ENCODE data around the gene CEACAM19.
"Not testable (repeated sequence)": the region's sequence is repeated elsewhere in the genome, so short reads cannot be mapped to it uniquely, and the experiment has no call there.

The CEACAM19 gene

DNA sequence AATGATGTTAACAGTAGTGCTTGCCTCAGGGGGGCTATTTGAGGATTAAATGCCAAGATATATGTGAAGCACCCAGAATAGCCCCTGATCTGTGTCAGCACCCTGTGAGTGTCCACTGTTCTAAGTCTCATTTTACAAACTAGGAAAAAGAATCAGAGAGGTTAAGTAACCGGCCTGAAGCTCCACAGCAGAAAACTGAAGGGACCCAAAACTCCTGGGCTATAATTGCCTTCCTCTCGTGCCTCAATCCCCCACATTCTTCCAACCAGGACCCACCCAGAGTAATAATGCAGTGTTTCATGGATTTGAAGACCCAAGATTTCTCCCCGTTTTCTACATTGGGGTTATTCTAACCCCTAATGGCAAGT is 25.2 kb upstream of the CEACAM19 start:
- no peak for DNase-seq

DNA sequence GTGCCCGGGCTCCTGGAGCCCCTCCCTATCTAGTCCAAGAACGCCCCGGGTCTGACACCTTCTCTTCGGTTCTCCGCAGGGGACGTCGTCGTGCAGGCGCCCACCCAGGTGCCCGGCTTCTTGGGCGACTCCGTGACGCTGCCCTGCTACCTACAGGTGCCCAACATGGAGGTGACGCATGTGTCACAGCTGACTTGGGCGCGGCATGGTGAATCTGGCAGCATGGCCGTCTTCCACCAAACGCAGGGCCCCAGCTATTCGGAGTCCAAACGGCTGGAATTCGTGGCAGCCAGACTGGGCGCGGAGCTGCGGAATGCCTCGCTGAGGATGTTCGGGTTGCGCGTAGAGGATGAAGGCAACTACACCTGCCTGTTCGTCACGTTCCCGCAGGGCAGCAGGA is 24.1 kb upstream of the CEACAM19 start:
- no peak for DNase-seq

- DNase-seq = peak; percentile 57
These were observed 22.5 kb upstream of the CEACAM19 start for GRCh38 chr19:44648631-44649251.

DNA sequence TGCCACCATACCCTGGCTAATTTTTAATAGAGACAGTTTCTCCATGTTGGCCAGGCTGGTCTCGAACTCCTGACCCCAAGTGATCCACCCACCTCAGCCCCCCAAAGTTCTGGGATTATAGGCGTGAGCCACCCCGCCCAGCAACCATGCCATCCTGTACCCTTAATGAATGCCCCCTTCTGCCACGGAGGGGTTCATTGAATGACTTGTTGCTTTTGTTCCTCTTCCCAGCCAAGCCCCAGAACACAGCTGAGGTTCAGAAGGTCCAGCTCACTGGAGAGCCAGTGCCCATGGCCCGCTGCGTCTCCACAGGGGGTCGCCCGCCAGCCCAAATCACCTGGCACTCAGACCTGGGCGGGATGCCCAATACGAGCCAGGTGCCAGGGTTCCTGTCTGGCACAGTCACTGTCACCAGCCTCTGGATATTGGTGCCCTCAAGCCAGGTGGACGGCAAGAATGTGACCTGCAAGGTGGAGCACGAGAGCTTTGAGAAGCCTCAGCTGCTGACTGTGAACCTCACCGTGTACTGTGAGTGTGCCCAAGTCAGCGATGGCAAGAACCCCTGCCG is 21.6 kb upstream of the CEACAM19 start:
- no peak for DNase-seq

DNA sequence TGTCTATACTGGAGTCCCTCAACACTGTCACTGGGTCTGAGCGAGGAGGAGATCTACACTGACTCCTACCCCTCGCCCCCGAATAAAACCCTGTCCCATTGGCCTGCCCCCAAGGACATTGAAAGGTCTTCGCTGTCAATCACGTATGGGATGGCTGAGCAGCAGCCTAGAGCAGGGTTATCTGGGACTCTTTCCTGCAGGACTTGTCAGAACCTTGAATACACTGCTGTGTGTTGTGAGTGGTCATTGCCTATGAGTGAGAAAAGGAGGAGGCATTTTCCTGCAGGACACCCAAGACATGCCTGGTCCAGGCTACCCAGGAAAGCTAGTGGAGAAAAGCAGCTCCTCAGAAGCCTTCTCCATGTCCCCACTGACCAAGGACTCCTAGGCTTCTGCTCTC is 17.9 kb upstream of the CEACAM19 start:
- DNase-seq = no peak

DNA sequence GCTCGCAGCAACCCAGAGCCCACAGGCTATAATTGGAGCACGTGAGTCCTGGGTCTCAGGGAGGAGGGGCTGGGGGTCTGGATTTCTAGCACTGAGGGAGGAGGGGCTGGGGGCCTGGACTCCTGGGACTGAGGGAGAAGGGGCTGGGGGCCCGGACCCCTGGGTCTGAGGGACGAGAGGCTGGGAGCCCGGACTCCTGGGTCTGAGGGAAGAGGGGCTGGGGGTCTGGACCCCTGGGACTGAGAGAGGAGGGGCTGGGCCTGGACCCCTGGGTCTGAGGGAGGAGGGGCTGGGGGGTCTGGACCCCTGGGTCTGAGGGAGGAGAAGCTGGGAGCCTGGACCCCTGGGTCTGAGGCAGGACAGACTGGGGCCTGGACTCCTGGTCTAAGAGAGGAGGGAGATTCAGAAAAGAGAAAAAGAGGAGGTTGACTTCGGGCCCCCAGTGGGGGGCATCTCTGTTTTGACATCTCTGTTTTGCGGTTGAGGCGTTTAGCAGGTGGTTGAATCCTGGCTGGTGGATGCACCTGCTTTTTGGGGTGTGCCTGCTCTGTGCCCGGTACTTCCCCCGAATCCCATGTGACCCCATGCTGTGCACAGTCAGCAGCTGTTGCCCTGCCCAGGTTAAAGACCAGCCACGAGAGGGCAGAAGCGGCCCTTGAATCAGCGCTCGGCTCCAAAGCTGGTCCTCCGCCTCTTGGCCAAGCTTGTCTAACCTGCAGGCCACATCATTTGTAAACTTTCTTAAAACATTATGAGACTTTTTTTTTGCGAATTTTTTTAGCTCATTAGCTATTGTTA is 17.1 kb upstream of the CEACAM19 start:
- no peak for DNase-seq

DNA sequence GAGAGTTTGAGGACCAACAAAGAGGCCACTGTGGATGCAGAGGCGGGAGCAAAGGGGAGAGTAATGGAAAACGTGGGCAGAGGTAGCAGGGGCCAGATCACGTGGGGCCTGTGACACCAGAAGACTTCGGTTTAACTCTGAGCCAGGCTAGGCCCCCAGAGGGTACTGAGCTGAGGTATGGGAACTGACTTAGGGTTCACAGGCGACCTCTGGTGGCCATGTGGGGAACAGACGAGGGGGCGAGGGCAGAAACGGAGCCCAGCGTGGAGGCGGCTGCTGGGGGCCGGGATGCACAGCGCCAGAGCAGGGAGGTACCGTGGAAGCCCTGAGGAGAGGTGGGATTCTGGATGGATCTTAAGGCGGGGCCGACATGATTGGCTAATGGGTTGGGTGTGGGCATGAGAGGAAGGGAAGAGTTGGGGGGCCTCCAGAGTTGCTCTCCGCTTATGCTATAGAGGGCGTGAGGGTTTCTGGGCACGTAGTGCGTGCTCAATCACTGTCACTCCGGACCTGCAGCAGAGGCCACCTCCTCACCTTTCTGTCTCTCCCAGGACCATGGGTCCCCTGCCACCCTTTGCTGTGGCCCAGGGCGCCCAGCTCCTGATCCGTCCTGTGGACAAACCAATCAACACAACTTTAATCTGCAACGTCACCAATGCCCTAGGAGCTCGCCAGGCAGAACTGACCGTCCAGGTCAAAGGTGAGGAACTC is 13.9 kb upstream of the CEACAM19 start:
- DNase-seq = peak; percentile 69

DNA sequence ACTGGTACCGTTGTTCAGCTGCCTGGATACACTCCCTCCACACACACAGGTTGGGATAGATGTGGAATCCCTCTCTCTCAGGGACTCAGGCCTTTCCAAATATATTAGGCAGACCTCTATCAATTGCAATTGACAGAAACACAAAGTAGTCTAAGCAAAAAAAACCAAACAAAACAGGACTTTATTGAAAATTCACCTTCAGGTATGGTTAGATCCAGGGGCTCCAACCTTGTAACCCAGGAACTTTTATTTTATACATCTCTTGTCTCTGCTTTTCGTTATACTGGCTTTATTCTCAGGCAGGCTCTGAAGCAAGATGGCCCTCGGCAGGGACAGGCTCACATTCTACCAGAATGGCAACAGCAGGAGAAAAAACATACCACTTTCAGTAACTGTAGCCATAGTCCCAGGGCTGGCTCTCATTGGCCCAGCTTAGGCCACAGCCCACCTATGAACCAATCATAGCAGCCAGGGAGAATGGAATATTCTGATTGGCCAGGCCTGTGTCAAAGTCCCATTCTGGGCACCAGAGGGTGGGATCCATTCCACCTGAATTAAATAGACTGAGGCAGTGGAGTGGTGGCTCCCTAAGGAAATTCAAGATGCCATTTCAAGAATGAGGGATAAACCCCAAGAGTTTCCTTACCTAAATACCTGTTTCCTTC is 13.1 kb upstream of the CEACAM19 start:
- DNase-seq = no peak

GRCh38 chr19:44660081-44660480 is 11.2 kb upstream of the CEACAM19 start:
- DNase-seq = no peak

DNA sequence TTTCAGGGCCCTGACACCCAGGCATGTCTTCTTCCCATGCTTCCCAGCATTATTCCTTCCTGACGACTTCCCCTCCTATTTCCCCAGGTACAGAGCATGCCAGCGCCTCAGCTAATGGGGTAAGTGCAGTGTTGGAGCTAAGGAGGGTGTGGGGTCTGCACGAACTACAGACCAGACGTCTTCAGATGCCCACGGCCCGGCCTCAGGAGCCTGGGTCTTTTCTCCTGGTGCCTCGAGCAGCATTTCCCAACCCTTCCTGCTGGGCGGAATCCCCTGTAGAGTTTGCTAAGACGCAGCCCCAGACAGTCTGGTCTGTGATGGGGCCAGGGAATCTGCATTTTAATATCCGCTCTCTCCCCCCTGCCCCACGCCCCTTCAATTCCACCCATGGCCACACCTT is 10.1 kb upstream of the CEACAM19 start:
- DNase-seq = no peak

DNA sequence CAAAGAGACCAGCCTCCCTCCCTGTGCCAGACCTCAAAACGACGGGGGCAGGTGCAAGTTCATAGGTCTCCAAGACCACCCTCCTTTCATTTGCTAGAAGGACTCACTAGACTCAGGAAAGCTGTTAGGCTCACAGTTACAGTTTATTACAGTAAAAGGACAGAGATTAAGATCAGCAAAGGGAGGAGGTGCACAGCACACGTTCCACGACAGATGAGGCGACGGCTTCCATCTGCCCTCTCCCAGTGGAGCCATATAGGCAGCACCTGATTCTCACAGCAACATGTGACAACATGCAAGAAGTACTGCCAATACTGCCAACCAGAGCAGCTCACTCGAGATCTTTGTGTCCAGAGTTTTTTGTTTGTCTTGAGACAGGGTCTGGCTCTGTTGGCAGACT is 9.4 kb upstream of the CEACAM19 start:
- no peak for DNase-seq

DNA sequence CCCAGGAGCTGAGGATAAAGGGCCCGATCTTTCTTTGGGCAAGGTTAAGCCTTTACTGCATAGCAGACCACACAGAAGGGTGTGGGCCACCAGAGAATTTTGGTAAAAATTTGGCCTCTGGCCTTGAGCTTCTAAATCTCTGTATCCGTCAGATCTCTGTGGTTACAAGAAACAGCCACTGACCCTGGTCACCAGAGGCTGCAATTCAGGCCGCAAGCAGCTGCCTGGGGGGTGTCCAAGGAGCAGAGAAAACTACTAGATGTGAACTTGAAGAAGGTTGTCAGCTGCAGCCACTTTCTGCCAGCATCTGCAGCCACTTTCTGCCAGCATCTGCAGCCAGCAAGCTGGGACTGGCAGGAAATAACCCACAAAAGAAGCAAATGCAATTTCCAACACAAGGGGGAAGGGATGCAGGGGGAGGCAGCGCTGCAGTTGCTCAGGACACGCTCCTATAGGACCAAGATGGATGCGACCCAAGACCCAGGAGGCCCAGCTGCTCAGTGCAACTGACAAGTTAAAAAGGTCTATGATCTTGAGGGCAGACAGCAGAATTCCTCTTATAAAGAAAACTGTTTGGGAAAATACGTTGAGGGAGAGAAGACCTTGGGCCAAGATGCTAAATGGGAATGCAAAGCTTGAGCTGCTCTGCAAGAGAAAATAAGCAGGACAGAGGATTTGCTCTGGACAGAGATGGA is 8.4 kb upstream of the CEACAM19 start:
- DNase-seq = no peak

- DNase-seq = no peak
These were observed 7.3 kb upstream of the CEACAM19 start for GRCh38 chr19:44663996-44664395.

DNA sequence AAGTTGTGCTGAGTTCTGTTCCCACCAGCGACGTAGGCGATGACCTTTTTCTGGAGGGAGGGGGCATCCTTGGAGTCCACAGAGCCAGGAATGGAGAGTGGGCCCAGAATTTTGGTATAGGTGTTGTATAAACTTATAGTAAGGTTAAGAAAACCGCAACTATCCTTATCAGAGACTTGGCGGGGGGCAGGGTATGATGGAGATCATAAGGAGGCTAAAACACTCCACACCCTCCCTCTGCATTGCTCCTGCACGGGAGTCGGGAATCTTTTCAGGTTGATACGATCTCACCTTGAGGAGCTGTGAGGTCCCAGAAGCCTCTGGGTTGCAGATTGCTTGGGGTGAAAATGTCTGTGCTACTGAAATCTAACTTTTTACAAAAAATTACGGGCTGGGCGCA is 6.3 kb upstream of the CEACAM19 start:
- no peak for DNase-seq

- DNase-seq = no peak
These were observed 4.3 kb upstream of the CEACAM19 start for GRCh38 chr19:44666852-44667556.

DNA sequence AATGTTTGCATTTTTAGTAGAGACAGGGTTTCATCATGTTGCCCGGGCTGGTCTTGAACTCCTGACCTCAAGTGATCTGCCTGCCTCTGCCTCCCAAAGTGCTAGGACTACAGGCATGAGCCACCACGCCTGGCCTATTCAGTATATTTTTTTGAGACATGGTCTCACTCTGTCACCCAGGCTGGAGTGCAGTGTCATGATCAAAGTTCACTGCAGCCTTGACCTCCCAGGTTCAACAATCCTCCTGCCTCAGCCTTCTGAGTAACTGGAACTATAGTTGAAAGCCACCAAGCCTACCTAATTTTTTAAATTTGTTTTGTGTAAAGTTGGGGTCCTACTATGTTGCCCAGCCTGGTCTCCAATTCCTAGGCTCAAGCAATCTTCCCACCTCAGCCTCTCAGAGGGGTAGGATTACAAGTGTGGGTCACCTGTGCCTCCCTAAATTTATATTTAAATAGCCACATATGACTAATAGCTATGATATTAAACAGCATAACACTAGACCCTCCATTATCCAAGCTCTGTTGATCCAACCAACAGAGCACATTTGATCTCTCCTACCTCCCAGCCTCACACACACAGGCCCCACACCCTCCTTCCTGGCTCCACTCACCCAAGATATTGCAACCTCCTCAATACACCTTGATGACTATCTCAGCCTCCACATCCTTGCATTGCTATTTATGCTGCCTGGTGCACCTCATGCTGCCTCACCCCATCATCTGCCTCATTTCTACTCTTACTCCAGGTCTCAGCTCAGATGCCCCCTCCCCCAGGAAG is 2.1 kb upstream of the CEACAM19 start:
- DNase-seq = no peak

GRCh38 chr19:44670027-44670426 is 1.3 kb upstream of the CEACAM19 start:
- not testable (repeated sequence) for DNase-seq

DNA sequence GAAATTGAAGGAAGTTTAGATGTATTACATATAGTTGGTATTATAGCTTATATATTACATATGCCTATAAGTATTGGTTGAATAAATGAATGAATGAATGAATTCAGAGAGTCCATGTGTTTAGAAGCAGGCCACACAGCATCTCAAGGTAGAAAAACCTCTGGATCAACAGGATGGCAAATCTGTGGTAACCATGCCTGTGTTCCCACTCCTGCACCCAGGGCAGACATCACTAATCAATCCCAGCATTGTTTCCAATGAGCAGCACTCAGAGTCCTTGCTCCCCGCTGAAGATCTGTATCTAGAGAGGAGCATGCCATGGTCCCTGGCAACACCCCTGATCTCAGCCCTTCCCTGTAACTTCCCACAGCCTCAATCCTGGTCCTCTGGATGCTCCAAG is 944 bp downstream of the CEACAM19 start:
- no peak for DNase-seq

GRCh38 chr19:44673510-44673909 is 2.2 kb downstream of the CEACAM19 start:
- DNase-seq = no peak

DNA sequence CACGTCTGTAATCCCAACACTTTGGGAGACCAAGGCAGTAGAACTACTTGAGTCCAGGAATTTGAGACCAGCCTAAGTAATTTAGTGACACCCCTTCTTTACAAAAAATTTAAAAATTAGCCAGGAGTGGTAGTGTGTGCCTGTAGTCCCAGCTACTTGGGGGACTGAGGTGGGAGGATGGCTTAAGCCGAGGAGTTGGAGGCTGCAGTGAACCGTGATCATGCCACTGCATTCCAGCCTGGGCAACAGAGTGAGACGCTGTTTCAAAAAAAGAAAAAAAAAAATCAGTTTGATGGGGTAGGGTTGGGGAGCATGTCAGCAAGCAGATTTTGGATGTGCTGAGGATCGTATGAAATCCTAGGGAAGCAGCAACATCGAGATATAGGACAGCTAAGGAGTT is 4.2 kb downstream of the CEACAM19 start:
- no peak for DNase-seq
